GM12878 (cell line): ENCODE results near the gene ZNF394. TPM values are rescaled to one million over a fixed set of nuclear protein-coding genes. Genes with fewer than 3 reads are reported as not detected.

Source experiments
- ATAC-seq: fragments of 200-7000 bp; cut with Tn5 transposase; 3 replicates; pipeline ENCODE4 v1.9.1; 2020; ENCODE audit warnings: mild to moderate bottlenecking, moderate library complexity
- BruUV-seq: library from RNA; stranded (reverse); fragments of 400-500 nt; replicated peaks from 2 replicates; lab custom pipeline; 2021; lab: Mats Ljungman, UMichigan
- CTCF ChIA-PET: fragments of 300-600 bp; sonication (Branson Sonifier 250); formaldehyde crosslinking; extraction: SDS; loops from one replicate; lab custom pipeline; 2021; ENCODE audit warnings: inconsistent platforms; lab: Yijun Ruan, JAX
- POLR2A ChIA-PET: fragments of 350-600 bp; formaldehyde crosslinking; extraction: SDS; loops from one replicate; lab custom pipeline; 2021; ENCODE audit warnings: inconsistent platforms; lab: Charles Lee
- RAD21 ChIA-PET: fragments of 300-600 bp; sonication (Branson Sonifier 250); formaldehyde crosslinking; loops from one replicate; lab custom pipeline; 2023; ENCODE audit warnings: antibody characterized with exemption; ENCODE audit not compliant: unreplicated experiment; lab: Charles Lee
- SMC1A ChIA-PET: fragments of 300-600 bp; sonication (Branson Sonifier 250); formaldehyde crosslinking; loops from one replicate; lab custom pipeline; 2023; ENCODE audit not compliant: unreplicated experiment, uncharacterized antibody; lab: Charles Lee
- DNase-seq: peaks from one replicate; pipeline ENCODE4 v3.0.0-alpha.2; 2011; ENCODE audit warnings: low read depth, low spot score
- FAIRE-seq: peaks from 3 replicates; lab custom pipeline; 2011; peaks lifted over from hg19 to GRCh38; lab: Jason Lieb, UNC
- H2AFZ ChIP-seq: 2 replicates; pipeline ENCODE4 v1.6.0; 2011; ENCODE audit warnings: low read depth, low read length, control low read depth; ENCODE audit not compliant: control insufficient read depth
- H3K27ac ChIP-seq: 2 replicates; pipeline ENCODE4 v1.5.1; 2011; ENCODE audit warnings: control low read depth; ENCODE audit not compliant: control insufficient read depth, insufficient read depth
- H3K27me3 ChIP-seq, 2 experiments: replicated peaks in 1 of 2; 2 replicates each; pipeline versions ENCODE4 v1.6.0 to v1.6.1; 2011; ENCODE audit warnings: low read length in 1 of 2; ENCODE audit not compliant: control insufficient read depth in 2 of 2, insufficient read depth in 2 of 2
- H3K36me3 ChIP-seq, 2 experiments: 2 replicates each; pipeline ENCODE4 v1.5.1; 2011; ENCODE audit warnings: low read length in 1 of 2; ENCODE audit not compliant: control insufficient read depth in 2 of 2, insufficient read depth in 2 of 2
- H3K4me1 ChIP-seq: 2 replicates; pipeline ENCODE4 v1.6.1; 2011; ENCODE audit warnings: mild to moderate bottlenecking, low read length, moderate library complexity, mixed read lengths; ENCODE audit not compliant: control insufficient read depth, insufficient read depth
- H3K4me2 ChIP-seq: 2 replicates; pipeline ENCODE4 v1.6.0; 2011; ENCODE audit warnings: control low read depth; ENCODE audit not compliant: control insufficient read depth, insufficient read depth
- H3K4me3 ChIP-seq: fragments of 200-600 bp; sonication (generic); 2 replicates; pipeline ENCODE4 v1.5.1; 2016
- H3K79me2 ChIP-seq: 2 replicates; pipeline ENCODE4 v1.6.0; 2011; ENCODE audit warnings: low read length; ENCODE audit not compliant: control insufficient read depth, insufficient read depth
- H3K9ac ChIP-seq: 2 replicates; pipeline ENCODE4 v1.8.0; 2011; ENCODE audit warnings: low read length, control low read depth, mixed read lengths; ENCODE audit not compliant: control insufficient read depth, insufficient read depth
- H3K9me3 ChIP-seq: replicated peaks from 3 replicates; pipeline ENCODE4 v1.5.1; 2011; ENCODE audit warnings: mild to moderate bottlenecking, low read length; ENCODE audit not compliant: control insufficient read depth, insufficient read depth
- H4K20me1 ChIP-seq: 2 replicates; pipeline ENCODE4 v1.6.0; 2011; ENCODE audit not compliant: control insufficient read depth, insufficient read depth
- CBX5 ChIP-seq: sonication (generic); IDR thresholded peaks from 2 replicates; pipeline ENCODE4 v1.6.1; 2016; ENCODE audit warnings: low read depth, moderate library complexity, mild to moderate bottlenecking, inconsistent platforms
- CHD2 ChIP-seq: IDR thresholded peaks from 2 replicates; pipeline ENCODE4 v1.6.1; 2011; ENCODE audit warnings: low read depth, low read length, improper control_type of control experiment, borderline replicate concordance
- KLF5 ChIP-seq: fragments of 450-650 bp; IDR thresholded peaks from 2 replicates; pipeline ENCODE4 v1.6.1; 2014; ENCODE audit warnings: mild to moderate bottlenecking; ENCODE audit not compliant: partially characterized antibody
- MEF2A ChIP-seq: IDR thresholded peaks from 2 replicates; pipeline ENCODE4 v1.6.1; 2011; ENCODE audit warnings: low read depth, mild to moderate bottlenecking, low read length, moderate library complexity; ENCODE audit not compliant: insufficient read depth
- NR2F1 ChIP-seq: fragments of 450-650 bp; conservative IDR thresholded peaks from 2 replicates; pipeline ENCODE4 v1.6.1; 2017; ENCODE audit warnings: mild to moderate bottlenecking
- POLR2AphosphoS5 ChIP-seq: IDR thresholded peaks from 2 replicates; pipeline ENCODE4 v1.6.1; 2011; ENCODE audit warnings: mild to moderate bottlenecking, low read length, inconsistent platforms
- RUNX3 ChIP-seq: IDR thresholded peaks from 2 replicates; pipeline ENCODE4 v1.6.1; 2012; ENCODE audit warnings: low read length, inconsistent platforms
- SUPT20H ChIP-seq: IDR thresholded peaks from 2 replicates; pipeline ENCODE4 v1.6.1; 2011; ENCODE audit warnings: low read depth, mild to moderate bottlenecking, low read length, moderate library complexity, borderline replicate concordance; ENCODE audit not compliant: control insufficient read depth
- WGBS: methylation state at CpG from one replicate; pipeline ENCODE4 v1.1.6; 2016; ENCODE audit warnings: low lambda C conversion rate; ENCODE audit not compliant: insufficient replicate concordance, insufficient coverage; ENCODE audit errors: missing lambda C conversion rate; 5-methylcytosine and 5-hydroxymethylcytosine counted together
- in situ Hi-C: fragments of 300-500 bp; cut with MboI; formaldehyde crosslinking; loops from 9 replicates; pipeline ENCODE4 v1.14.3; 2018; ENCODE audit warnings: mixed read lengths
- intact Hi-C: fragments of 100-400 bp; cut with micrococcal nuclease; formaldehyde crosslinking; loops from one replicate; pipeline ENCODE4 v1.14.2; 2022; ENCODE audit not compliant: unreplicated experiment
- polyA plus RNA-seq, 11 experiments: library from polyadenylated mRNA; depleted of rRNA in 4 of 11; unstranded in 6 of 11; stranded (reverse) in 5 of 11; fragments of >200 nt; fragmentation: Nextera tagmentation in 4 of 11; fragmentation: Illumina TruSeq in 1 of 11; extraction: Ambion mirVana in 4 of 11; extraction: Trizol in 1 of 11; gene quantifications; 1 replicate in 1 of 11; 2 replicates in 10 of 11; pipeline versions ENCODE4 v1.2.1 to v1.2.3, GENCODE V29; 2011 to 2016; ENCODE audit warnings: inconsistent platforms in 2 of 11, missing spikeins in 2 of 11, low read depth in 1 of 11
- total RNA-seq, 4 experiments: library from RNA; depleted of rRNA in 3 of 4; stranded (reverse); fragments of >200 nt in 3 of 4; fragmentation: Illumina TruSeq in 1 of 4; extraction: Trizol in 1 of 4; gene quantifications; 2 replicates each; pipeline versions ENCODE4 v1.2.1 to v1.2.3, GENCODE V29; 2013 to 2021

ZNF394 gene
- total and polyA plus RNA-seq, 10 of the 15 experiments (the other 5 are each of a cell fraction or from before 2014, with no cell fraction given): 2.5 to 26.8 (median 22.7) TPM

GRCh38 chr7:99497766-99498545 lies 2.1 kb downstream of the ZNF394 start (continued):
- no peak for TF ChIP-seq CHD2
- no peak for TF ChIP-seq NR2F1
- TF ChIP-seq RUNX3: peak; percentile 86
- TF ChIP-seq MEF2A: 0 out of 2 replicates have a peak, but pooled peaks have one; percentile 40
- TF ChIP-seq, all 136 proteins: peak for 7

GRCh38 chr7:99493823-99494222 lies 6.3 kb downstream of the ZNF394 start:
- no peak for FAIRE-seq
- ChIA-PET CTCF (no interaction called here), RAD21 (no interaction called here), SMC1A (no interaction called here), POLR2A (no interaction called here)
- H3K36me3 ChIP-seq: peaks cover 9 to 30% of the 10 kb centered on the region in 2 experiments
- intact Hi-C loops: no loop called here
- peaks cover 27% of the 10 kb centered on the region for H3K9me3 ChIP-seq
- no peak overlapping the region for H3K27ac ChIP-seq
- H3K9ac ChIP-seq: no peak overlapping the region
- in situ Hi-C loops: no loop called here
- TF ChIP-seq CBX5 (peak; percentile 78; the same call in 1 of the 2 replicates), POLR2AphosphoS5 (peak; percentile 37; the same call in 1 of the 2 replicates), KLF5 (peak; percentile 41), SUPT20H (no peak)
- H3K79me2 ChIP-seq: peaks cover 32% of the 10 kb centered on the region
- ATAC-seq: no peak
- H3K27me3 ChIP-seq: no peaks in the 10 kb centered on the region
- H3K4me3 ChIP-seq: no peak overlapping the region
- no peaks in the 10 kb centered on the region for H3K4me1 ChIP-seq
- no TSS peak for BruUV-seq
- DNase-seq: no peak
- H4K20me1 ChIP-seq: no peaks in the 10 kb centered on the region
- over 99% methylated on average over 6 of the region's 6 CpGs for WGBS
- H3K4me2 ChIP-seq: no peak overlapping the region
- H2AFZ ChIP-seq: no peak overlapping the region
